Adrenal gland (tissue), 12 donors: ENCODE data around the gene FBL. TPM values are rescaled to one million over a fixed set of nuclear protein-coding genes. Genes with fewer than 3 reads are reported as not detected.

ENCODE experiments used
- DNase-seq, 7 donors: peaks; one replicate each; pipeline ENCODE4 v3.0.0-alpha.2; 2019 to 2020
- H3K27ac ChIP-seq, 5 donors: fragments of 200-600 bp; sonication (generic) in 4 of 5; 1 replicate in 3 of 5; 2 replicates in 2 of 5; pipeline versions ENCODE4 v1.5.1 to v1.8.0; 2016 to 2020; ENCODE audit warnings: mild to moderate bottlenecking in 1 of 5
- H3K27me3 ChIP-seq: fragments of 200-600 bp; 2 replicates; pipeline ENCODE4 v1.8.0; 2021
- H3K36me3 ChIP-seq, 2 donors: fragments of 200-600 bp; replicated peaks in 1 of 2; 1 replicate in 1 of 2; 2 replicates in 1 of 2; pipeline versions ENCODE4 v1.5.1 to v1.8.0; 2018 to 2022
- H3K4me1 ChIP-seq, 2 donors: fragments of 200-600 bp; replicated peaks in 1 of 2; 1 replicate in 1 of 2; 2 replicates in 1 of 2; pipeline versions ENCODE4 v1.5.1 to v1.8.0; 2018 to 2021
- H3K4me3 ChIP-seq, 4 donors: fragments of 200-600 bp; sonication (generic) in 3 of 4; one replicate each; pipeline ENCODE4 v1.5.1; 2016 to 2018
- H3K9me3 ChIP-seq, 3 donors: fragments of 200-600 bp; sonication (generic) in 1 of 3; replicated peaks in 1 of 3; 1 replicate in 2 of 3; 2 replicates in 1 of 3; pipeline versions ENCODE4 v1.5.1 to v1.8.0; 2016 to 2021
- POLR2A ChIP-seq, 2 donors: fragments of 450-650 bp; IDR thresholded peaks; one replicate each; pipeline ENCODE4 v1.6.1; 2017; ENCODE audit warnings: antibody characterized with exemption in 2 of 2, mild to moderate bottlenecking in 2 of 2, moderate library complexity in 1 of 2
- WGBS, 4 donors: extraction: QIAGEN DNeasy Blood & Tissue Kit in 2 of 4; methylation state at CpG; one replicate each; pipeline versions ENCODE4 v1.1.5 to v1.1.7; 2013 to 2017; 5-methylcytosine and 5-hydroxymethylcytosine counted together
- intact Hi-C, 2 donors: fragments of 100-400 bp; cut with DNase I; formaldehyde crosslinking; loops; one replicate each; pipeline versions ENCODE4 v1.14.1 to v1.15.0; 2022 to 2023
- polyA plus RNA-seq, 3 donors: library from polyadenylated mRNA; stranded (reverse); fragments of 200-250 nt in 2 of 3; fragments of 350-450 nt in 1 of 3; fragmentation: Illumina TruSeq in 1 of 3; extraction: RNeasy Lipid Tissue Mini Kit (QIAGEN cat#74804) in 1 of 3; gene quantifications; one replicate each; pipeline ENCODE4 v1.2.3, GENCODE V29; 2013 to 2014
- total RNA-seq, 9 donors: library from RNA; depleted of rRNA in 4 of 9; stranded (reverse); fragments of >200 nt in 4 of 9; fragments of 120-200 nt in 1 of 9; fragmentation: NEBNext Ultra II Directional in 1 of 9; extraction: Animal tissue kit (Norgen Biotek cat#: 25700) in 1 of 9; gene quantifications; one replicate each; pipeline versions ENCODE4 v1.1.0 to v1.2.4, GENCODE V29; 2013 to 2023
- TF ChIP-seq, protein P1 (sequence below), 6 experiments: fragments of 450-650 bp in 4 of 6; fragments of 200-600 bp in 2 of 6; sonication (generic) in 1 of 6; IDR thresholded peaks; 1 replicate in 5 of 6; 2 replicates in 1 of 6; pipeline versions ENCODE4 v1.5.1 to v1.8.0; 2016 to 2021; ENCODE audit warnings: antibody characterized with exemption in 6 of 6, mild to moderate bottlenecking in 2 of 6, moderate library complexity in 1 of 6
- donor health status: healthy with polysubstance abuse.
- donor health status: Bipolar disorder and iron deficiency.
- donor health status: DM: yes; HTN: yes; CAD: no.
- donor health status: DM: no; HTN: no; CAD: no.
- donor health status: DM: no; HTN: no; CAD: no.
- donor health status: DM: yes; HTN: yes; CAD: no.

FBL gene
- total and polyA plus RNA-seq, 12 donors = 52.4 to 228 (median 114) TPM

DNA sequence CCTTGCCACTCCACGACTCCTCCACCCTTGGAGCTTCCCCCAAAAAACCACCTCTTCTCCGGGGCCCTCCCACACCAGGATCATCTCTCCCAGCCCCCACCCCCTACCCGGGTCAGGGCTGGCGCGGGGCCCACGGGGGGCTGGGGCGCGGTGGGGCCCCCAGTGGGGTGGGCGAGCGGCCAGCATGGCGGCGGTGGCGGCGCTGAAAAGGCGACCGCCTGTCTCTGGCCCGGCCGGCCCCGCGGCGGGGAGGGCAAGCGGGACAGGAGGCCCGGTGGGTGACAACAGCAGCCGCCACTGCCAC is 13.1 kb downstream of the FBL start:
- DNase-seq = no peak
- H3K36me3 ChIP-seq = peaks cover 0 to 72% of the 10 kb centered on the region in 2 donors
- peaks cover 14 to 21% of the 10 kb centered on the region in 2 donors for H3K4me1 ChIP-seq
- H3K9me3 ChIP-seq = no peaks in the 10 kb centered on the region
- H3K27ac ChIP-seq = peak overlapping the region in 4 of 5 donors; percentile 44 to 87 (median 80)
- intact Hi-C loops = no loop called here
- TF ChIP-seq, protein P1, sequence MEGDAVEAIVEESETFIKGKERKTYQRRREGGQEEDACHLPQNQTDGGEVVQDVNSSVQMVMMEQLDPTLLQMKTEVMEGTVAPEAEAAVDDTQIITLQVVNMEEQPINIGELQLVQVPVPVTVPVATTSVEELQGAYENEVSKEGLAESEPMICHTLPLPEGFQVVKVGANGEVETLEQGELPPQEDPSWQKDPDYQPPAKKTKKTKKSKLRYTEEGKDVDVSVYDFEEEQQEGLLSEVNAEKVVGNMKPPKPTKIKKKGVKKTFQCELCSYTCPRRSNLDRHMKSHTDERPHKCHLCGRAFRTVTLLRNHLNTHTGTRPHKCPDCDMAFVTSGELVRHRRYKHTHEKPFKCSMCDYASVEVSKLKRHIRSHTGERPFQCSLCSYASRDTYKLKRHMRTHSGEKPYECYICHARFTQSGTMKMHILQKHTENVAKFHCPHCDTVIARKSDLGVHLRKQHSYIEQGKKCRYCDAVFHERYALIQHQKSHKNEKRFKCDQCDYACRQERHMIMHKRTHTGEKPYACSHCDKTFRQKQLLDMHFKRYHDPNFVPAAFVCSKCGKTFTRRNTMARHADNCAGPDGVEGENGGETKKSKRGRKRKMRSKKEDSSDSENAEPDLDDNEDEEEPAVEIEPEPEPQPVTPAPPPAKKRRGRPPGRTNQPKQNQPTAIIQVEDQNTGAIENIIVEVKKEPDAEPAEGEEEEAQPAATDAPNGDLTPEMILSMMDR (IDR thresholded peaks at IDR 0.05) = no peak
- TF ChIP-seq POLR2A (IDR thresholded peaks at IDR 0.05) = no peak
- peak overlapping the region; percentile 53 to 91 (median 83) for H3K4me3 ChIP-seq
- 0 to 3% (median 1%) methylated on average over 2 to 24 of the region's 24 CpGs for WGBS, 4 donors
- no peaks in the 10 kb centered on the region for H3K27me3 ChIP-seq

DNA sequence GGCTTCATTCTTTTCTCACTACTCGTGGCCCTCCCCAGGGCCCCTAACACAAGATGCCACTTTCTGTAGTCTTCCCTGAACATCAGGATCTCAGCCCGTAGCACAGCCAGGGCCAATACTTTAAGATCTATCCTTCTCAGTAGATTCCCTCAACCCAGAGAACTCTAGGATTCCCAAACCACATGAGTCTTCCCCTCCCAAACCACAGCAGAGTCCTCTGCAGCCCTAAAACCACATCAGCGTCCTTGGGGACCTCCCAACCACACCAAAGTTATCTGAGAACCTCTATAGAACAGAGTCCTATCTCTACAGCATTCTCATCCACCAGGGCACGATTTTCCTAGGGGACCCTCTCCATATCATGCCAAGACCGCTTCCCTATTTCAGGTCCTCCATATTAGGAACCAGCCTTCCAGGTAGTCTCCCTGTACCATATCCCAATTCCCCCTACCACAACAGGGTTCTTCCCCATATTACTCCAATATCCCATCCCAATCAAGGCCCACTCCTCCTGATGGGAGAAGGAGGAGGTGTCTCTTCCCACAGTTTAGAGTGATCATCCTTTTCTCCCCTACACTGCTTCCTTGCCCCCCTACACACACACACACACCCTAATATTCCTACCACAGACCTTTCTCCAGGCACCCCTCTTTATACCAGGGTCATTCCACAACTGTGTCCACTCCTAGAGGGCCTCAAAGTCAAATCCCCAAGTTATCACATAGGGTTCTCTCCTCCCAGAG is 13.7 kb downstream of the FBL start:
- no peak for DNase-seq
- intact Hi-C loops = no loop called here

DNA sequence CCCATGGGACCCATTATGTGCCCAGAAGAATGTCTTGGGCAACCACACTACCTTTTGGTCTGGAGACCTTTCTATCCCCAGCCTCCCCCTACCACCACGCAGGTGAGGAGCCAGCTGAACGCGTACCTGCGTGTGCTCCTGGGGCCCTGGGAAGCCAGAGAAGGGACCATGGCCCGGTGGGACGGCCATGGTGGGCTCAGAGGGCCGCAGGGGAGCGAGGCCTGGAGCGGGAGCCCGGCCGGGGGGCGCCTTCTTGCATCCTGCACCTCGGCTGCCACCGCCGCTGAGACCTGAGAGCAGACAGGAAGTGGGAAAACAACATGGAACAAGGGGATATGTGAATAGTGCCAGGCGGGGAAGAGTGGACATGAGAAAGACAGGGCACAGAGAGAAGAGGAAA is 14.5 kb downstream of the FBL start:
- Histone ChIP-seq H3K27ac (no peak overlapping the region), H3K4me3 (no peak overlapping the region), H3K9me3 (no peaks in the 10 kb centered on the region), H3K27me3 (no peaks in the 10 kb centered on the region), H3K4me1 (peaks cover 14 to 21% of the 10 kb centered on the region in 2 donors), H3K36me3 (peaks cover 0 to 72% of the 10 kb centered on the region in 2 donors)
- TF ChIP-seq, protein P1 (IDR thresholded peaks at IDR 0.05) = no peak
- no peak for TF ChIP-seq POLR2A (IDR thresholded peaks at IDR 0.05)
- WGBS, 4 donors = 90 to 93% (median 90%) methylated on average over 16 of the region's 16 CpGs
- intact Hi-C loops = no loop called here
- DNase-seq = no peak

More for the DNA sequence above, 13.7 kb downstream of the FBL start:
- Histone ChIP-seq H3K27ac (peak overlapping the region in 3 of 5 donors; percentile 76 to 87 (median 83)), H3K36me3 (peaks cover 0 to 72% of the 10 kb centered on the region in 2 donors), H3K27me3 (no peaks in the 10 kb centered on the region), H3K4me3 (peak overlapping the region in 3 of 4 donors; percentile 53 to 91 (median 84)), H3K9me3 (no peaks in the 10 kb centered on the region), H3K4me1 (peaks cover 14 to 21% of the 10 kb centered on the region in 2 donors)
- no peak for TF ChIP-seq POLR2A (IDR thresholded peaks at IDR 0.05)
- TF ChIP-seq, protein P1 (IDR thresholded peaks at IDR 0.05) = no peak
- 41 to 61% (median 54%) methylated on average over 5 of the region's 5 CpGs for WGBS, 4 donors

- TF ChIP-seq, protein P1 (IDR thresholded peaks at IDR 0.05) = no peak
- no peak for TF ChIP-seq POLR2A (IDR thresholded peaks at IDR 0.05)
- Histone ChIP-seq H3K36me3 (peaks cover 0 to 72% of the 10 kb centered on the region in 2 donors), H3K27ac (no peak overlapping the region), H3K9me3 (no peaks in the 10 kb centered on the region), H3K4me3 (no peak overlapping the region), H3K4me1 (peaks cover 14 to 21% of the 10 kb centered on the region in 2 donors), H3K27me3 (no peaks in the 10 kb centered on the region)
- intact Hi-C loops = no loop called here
- DNase-seq = no peak
Measured at GRCh38 chr19:39830847-39831246, 15.3 kb downstream of the FBL start.
